Fibroblast of skin of right biceps (primary cell): ENCODE measurements around the gene PXN.
A peak's percentile ranks its signal among the peaks of the same experiment; 100 is the strongest.
"Not testable (repeated sequence)": the region's sequence is repeated elsewhere in the genome, so short reads cannot be mapped to it uniquely, and the experiment has no call there.

Experiments used
- DNase-seq: peaks from one replicate; pipeline ENCODE4 v3.0.0-alpha.2; 2013

PXN gene

DNA sequence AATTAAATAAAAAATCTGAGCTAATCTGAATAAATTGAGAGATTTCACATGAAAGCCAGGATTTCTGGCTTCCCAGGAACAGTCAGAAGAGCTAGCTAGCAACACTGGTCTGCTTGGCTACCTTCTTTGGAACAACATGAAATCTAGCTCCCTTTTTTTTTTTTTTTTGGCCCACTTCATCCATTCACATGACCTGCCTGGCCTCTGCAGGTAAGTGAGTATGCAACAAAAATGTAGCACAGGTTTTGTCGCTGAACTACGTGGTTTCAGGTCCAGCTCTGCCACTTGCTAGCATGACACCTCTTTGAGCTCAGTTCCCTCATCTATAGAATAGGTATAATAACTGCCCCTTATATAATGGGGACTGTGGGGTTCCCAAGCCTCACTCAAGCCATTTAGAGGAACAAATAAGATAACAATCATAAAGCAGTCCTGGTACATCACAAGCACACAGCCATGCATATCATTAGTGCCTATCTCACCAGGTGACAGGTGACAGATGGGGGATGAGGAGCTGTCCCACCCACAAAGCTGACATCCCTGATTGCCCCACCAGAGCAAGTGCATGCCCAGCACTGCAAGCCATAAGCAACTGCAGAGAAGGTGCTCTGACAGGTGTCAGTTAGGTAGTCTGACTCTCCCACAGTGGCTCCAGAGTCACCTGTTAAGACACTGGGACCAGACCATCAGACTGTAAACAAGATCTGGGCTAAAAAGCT, 25.6 kb downstream of the PXN start:
- no peak for DNase-seq

DNA sequence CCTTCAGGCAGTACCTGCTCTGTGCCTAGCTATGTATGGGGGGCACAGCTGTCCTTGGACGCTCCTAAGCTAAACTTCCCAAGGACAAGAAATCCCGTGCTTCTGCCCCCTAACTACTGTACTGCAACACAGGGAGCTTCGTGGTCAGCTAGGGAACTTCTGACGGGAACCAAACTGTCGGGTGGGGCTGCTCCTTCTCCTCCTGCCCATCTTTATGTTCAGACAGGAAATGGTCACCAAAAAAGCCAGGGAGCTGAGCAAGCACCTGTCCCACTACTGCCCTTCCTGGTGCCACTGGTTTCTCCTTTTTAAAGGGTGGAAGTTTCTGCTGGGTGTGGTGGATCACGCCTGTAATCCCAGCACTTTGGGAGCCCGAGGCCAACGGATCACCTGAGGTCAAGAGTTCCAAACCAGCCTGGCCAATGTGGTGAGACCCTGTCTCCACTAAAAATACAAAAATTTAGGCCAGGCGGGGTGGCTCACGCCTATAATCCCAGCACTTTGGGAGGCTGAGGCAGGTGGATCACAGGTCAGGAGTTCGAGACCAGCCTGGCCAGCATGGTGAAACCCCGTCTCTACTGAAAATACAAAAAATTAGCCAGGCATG, 26.6 kb downstream of the PXN start:
- no peak for DNase-seq

DNA sequence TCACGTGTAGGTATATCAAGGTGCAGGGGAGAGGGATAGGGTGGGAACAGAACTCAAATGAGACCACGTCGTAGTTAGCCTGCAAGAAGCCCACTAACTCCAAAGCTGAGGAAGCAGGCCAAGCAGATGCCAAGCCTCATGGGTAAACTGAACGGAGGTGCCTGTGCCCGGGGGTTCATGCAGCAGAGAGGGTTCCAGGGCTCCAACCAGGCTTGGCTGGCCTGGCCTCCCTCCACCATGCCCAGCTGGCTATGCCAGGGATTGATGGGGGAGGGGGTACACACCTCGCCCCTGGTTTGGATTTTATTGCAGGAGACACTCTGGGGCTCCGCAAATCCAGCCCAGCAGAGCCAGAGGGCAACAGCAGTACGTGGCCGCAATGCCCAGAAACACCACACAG, 27.3 kb downstream of the PXN start:
- no peak for DNase-seq

DNA sequence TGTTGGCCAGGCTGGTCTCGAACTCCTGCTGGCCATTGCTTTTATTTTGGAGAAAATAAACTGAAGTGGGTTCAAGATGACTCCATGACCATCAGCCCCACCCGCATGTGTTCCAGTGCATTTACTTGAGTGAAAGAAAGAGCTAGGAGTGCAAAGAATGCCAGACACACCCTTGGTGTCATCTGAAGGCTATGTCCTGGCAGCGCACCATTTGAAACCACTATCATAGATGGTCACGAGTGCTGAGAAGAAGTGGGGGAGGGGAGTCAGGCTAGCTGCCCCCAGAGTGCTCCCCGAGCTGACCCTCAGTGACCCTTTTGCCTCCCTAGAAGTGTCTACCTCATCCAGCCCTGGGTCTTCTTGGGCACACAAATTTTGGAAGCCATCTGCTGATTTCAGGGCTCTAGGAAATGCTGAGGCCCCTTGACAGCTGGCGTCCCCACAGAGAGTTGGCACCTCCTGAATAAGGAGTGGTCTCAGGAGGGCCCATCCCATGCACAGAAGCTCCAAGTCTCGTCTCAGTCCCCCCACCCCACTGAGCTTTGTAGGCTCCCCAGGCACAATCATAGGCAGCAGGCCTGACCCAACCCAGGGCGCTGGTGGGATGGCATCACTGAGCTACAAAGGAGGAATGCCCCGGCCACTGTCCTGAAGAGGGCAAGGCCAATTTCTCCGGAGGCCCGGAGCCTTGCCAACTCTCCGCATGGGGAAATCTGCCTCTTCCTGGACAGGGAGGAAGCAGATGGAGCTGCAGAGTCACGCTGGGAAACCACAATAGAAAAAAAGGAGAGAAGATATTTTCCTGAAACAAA, 28.0 kb downstream of the PXN start:
- peak; percentile 66 for DNase-seq

DNA sequence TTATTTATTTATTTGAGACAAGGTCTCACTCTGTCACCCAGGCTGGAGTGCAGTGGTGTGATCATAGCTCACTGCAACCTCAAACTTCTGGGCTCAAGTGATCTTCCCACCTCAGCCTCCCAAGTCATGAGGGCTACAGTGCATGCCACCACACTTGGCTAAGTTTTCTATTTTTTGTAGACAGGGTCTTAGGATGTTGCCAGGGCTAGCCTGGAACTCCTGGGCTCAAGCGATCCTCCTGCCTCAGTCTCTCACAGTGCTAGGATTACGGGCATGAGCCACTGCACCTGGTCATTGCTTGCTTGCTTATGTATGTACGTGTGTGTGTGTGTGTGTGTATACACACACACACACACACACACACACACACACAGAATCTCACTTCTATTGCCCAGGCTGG, 28.7 kb downstream of the PXN start:
- not testable (repeated sequence) for DNase-seq

DNA sequence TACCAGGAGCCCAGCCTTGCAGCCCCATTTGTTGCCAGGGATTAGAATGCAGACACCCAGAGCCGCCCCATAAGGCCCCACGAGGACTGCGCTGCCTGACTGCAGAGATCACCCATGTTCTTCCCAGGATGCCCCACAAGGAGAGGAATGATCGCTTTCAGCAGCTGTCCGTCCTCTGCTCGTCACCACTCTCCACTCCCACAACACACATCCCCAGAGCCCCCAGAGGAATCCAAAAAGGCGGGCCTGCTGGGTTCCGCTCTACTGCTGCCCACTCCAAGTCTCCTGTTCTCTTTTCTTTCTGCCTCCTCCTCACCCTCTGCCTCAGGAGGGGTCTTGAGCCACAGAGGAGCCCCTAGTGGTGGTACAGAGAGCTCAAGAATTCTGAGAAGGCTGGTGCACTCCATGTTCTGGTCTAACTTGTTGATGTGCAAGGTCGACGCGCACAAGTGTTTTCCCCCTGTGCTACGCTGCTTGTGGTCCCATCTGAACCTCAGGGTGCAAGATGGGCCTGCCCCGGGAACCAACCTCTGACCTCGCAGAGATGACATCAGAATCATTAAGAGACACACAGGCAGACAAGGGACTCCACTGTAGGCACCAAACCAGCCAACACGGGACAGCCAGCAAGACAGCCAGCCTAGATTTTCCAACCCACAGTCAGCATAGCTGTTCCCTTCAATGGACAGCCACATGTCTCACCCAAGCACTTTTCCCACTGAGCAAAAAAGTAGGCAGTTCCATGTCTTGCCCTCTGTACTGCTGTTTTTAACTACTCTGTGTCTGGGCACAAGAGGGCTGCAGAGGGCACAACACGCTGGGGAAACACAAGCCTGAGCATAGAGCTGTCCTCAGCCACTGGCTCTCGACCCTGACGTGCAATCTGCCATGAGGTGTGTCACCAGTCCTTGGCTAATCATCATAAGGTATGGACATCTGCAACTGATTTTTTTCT, 29.9 kb downstream of the PXN start:
- DNase-seq: peak; percentile 46

DNA sequence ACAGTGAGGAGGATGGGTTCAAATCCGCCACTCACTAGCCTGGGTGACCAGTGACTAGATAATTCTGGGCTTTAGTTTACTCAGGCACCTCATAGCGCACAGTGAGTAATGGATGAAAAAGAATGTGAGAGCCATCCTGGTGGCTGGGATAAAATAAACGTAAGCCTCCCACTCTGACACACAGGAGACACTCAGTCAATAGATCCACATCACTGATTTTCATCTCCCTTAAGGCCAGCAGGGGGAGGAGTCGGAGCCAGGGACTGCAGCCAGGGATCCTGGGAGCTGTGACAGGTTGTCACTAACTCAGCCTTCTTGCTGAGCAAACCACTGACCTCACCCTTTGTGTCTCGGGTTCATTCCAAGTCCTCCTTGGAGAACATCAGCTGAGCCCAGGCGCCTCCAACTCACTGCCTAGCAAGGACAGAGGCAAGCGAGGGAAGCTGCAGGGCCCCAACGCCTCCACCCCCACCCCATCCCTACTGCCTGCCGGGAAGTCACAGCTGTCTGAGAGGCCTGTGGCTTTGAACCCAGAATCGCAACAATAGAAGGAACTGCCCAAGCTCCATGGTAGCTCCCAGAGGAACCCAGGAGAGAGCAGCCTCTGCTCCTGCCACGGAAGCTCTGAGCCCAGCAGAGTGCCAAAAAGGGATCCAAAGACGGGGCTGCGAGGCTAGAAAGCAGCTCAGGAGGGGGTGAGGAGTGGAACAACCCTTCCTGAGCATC, 30.7 kb downstream of the PXN start:
- DNase-seq: peak; percentile 99

DNA sequence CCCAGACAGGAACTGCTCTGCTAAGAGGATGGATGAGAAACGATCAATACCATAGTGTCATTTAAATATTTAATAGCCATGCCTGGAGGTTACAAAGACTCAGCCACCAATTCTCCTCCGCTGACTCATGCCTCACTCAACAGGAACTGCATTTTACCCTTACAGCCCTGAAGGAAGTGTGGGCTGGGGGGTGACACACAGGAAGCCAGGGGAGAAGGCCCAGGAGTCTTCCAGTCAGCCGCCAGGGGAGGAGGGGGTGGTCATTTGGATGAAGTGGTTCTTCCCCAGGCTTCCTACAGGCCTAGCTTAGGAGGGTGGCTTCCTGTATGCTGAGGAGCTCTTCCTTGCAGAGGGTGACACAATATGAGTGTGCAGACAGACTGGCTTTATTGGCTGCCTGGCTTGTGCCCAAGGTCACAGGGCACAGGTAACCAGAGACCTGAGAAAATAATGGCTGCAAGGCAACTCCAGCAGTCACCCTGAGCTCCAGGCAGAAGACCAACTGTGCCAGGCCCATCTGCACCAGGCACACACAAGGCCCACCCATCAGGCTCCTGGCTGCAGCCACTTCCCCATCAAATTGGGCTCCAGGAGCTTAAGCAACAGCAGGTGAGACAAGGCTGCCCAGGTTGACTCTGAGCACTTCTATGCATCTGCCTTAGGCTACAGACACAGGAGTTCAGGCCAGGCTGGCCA, 34.1 kb downstream of the PXN start:
- peak; percentile 99 for DNase-seq

DNA sequence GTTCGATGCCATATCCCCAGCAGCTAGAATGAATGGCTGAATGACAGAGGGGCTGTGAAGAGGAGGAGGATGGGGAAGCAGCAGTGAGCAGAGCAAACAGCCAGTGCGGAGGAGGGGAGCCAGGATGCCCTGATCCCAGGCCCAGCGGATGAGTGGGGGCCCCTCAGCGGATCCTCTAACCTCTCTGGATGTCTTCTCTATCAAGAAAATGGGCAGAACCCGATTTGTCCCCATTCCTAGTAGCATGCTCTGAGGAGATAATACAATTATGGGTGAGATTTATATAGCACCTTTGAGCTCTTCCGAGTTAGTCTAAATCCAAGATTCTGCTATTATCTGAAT, 34.6 kb downstream of the PXN start:
- DNase-seq: no peak

DNA sequence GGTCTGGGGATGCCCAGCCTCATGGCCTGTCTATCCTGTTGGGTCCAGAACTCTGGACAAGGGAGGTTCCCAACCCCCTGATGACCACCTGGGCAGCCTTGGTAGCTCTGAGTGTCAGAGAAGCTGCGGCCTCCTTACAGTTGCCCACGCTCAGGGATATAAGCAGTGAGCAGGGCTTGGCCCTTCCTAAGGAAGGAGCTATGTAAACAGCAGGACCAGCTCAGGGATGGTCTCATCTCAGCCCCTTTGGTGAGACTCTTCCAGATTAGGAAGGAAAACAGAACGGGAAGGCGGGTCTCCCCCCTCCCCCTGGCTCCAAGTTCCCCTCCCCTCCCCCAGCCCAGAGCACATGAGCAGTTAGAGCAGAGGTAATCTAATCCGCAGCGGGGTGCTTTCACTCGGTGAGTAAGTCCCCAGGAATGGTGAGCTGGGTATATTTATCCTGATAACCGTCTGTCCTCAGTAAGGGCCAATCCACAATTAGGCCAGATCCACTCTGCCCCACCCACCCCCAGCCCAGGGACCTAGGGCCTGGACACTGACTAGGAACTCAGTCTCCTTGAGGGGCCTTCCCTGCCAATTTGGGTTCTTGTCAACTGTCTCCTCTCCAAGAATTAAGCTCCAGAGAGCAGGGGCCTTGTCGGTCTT, 35.1 kb downstream of the PXN start:
- peak; percentile 99 for DNase-seq

DNA sequence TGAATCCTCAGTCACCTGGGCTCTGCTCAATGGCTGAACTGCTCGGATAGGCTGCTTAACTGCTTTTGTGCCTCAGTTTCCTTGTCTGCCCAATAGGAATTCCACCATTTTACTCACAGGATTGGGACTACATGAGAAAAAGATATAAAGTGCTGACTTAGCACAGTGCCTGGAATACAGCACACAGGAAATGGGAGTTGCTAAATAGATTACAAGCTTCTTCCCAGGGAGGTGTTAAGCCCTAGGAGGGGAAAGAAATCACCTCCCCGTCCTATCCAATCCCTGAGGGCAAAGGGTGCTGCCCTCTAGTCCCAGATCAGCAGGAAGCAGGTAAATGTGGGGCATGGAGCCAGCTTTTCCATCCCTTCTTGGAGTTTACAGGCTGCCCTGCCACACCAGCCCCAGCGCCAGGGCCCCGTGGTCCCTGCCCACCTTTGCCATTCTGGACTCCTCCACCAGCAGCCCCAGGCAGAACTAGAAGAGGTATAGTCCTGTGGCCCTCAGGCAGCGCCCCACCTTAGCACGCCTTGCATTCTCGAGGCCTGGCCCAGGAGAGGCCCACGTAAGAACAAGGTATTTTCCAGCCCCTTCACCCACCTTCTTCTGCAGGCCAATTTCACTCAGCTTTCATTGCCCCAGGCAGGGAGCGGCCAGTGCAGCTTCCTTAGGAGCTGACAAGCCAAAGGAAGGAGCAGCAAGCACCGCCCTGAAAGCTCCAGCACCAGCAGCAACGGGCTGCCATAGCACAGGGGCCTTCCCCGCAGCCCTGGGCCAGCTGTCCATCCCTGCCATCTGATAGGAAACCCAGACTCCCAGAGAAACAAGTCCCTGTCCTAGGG, 35.8 kb downstream of the PXN start:
- peak; percentile 45 for DNase-seq

DNA sequence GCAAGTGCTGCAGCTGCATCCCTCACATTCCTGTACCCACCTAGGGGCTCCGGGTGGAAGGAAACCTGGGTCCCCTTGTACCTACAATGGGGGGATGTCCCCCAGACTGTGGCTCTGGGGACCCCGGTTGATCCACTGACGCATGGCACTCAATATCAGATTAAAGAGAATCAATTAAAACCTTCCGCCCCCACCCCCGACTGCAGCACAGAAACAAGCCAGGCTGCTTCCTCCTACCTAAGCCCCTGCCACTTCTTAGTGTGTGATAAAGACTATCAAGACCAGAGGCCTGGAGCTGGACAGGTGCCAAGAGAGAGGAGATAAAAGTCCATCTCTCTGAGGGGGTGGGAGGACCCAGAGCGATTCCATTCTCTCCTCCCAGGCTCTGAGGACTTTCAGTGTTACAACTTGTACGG, 36.5 kb downstream of the PXN start:
- no peak for DNase-seq

DNA sequence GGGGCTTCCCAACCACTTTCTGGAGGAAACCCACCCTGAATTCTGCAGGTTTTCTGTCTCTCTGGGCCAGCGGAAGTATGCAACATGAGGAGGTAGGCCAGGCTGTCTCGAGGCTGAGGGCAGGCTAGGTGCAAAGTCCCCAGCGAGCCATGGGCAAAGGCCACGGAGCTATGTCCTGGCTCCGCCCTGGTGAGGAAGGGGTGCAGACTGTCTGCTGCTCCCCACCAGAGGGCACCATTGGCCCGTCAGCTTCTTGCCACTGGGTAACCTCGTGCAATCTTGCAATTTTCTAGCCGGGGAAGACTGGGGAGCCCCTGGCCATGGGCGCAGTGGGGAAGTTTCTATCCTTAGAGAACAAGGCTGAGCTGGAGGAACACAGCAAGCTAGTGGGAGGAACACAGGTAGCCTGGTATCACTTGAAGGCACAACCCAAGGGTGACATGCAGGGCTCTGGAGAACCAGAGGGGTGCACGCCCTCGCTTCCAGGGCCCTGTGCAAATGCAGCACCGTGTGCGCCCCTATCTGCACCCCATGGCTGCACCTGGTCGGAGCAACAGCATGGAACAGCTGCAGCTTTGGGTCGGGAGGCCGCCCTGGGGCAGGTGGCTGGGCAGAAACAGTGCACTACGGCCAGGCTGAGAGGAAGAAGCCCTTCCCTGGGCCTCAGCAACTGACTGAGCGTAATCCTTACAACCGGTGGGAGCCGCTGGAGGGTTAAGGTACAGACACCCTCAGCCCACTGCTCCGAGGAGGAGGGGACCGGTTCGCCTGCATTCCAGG, 37.0 kb downstream of the PXN start:
- peak; percentile 82 for DNase-seq

DNA sequence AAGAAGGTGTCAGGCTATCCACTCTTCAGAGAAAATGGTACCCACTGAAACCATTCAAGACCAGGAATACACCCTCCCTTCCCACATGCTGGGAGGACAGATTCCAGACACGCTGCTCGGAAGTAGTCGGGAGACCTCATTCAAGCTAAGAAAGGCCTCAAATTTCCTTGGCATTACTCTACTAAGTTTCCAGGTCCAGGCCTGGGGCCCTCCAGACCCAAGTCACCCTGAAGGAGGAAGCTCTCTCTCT, 37.6 kb downstream of the PXN start:
- DNase-seq: no peak

DNA sequence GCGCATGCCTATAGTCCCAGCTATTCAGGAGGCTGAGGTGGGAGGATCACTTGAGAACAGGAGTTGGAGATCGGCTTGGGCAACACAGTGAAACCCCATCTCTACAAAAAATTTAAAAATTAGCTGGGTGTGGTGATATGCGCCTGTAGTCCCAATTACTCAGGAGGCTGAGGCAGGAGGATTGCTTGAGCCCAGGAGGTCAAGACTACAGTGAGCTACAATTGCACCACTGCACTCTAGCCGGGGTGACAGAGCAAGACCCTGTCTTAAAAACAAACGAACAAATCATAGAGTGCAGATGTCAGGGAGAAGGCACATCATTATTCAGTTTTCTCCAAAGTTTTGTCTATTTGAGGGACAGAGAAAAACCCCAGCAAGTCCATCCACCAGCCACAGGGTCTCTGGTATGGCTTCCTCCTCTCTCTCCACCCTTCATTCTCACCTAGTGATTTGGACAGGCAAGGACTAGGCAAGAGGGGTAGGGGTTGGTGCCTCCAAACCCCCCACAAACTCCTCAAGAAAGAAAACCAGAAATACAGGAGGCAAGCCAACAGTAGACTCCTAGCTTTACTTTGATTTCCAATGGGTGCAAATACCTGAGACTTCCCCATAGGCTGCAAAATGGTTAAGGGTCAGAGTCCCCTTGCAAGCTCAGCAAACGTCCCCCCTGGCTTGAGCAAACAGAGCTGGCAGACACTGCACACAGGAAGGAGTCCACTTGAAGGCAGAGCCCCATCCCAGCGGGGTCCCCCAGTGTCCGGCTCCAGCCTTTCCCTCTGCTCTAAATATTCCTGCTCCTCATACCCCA, 38.1 kb downstream of the PXN start:
- DNase-seq: no peak

DNA sequence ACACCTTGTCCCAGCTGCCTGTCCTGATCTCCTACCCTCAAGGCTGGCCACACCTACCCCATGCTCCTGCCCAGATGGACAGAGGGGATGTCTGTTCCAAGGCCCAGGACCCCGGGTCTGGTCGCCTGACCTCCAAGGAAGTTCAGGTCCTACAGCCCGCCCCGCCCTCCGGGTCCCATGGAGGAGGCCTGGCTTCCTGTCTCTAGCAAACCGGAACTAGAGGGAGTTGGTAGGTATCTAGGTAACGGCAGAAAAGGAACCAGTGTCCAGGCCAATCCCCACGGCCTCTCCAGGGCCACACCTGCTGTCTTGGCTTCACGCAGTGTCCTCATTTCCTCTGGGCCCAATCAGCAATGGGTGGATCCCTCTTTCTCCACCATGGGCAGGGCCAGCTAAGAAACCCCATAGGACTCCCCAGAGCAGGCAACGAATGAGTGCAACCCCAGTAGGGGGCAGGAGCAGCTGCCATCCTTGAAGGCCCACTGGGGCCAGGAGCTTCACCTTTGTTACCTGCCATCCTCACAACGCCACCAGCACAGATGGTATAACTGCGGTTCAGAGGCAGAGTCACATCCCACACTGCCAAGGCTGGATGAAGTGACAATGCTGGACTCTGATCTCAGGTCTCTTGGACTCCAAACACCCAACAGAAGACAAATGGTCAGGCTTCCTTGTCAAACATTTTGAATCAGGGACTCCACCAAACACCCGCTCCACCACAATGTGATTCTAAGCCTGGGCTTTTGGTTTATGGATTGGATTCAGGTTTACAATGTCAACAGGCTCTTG, 39.5 kb downstream of the PXN start:
- no peak for DNase-seq

DNA sequence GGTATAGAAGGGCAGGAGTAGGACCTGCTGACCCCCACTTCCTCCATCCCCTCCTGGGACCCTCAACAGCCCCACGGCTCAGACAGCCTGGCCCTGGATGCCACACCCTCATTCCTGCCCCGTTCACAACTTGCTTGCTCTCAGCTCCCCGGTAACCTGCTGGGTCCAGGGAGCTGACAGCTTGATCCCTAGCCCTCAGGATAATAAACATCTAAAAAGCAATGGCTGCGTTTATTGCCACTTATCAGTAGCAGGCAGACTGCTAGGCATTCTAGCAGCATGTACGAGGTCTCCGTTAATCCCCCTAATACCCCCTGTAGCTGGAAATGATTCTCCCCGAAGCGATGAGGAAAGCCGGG, 40.4 kb downstream of the PXN start:
- no peak for DNase-seq
